ENCODE measurements around the gene PLCH2.
A peak's percentile ranks its signal among the peaks of the same experiment; 100 is the strongest.
"Not testable (repeated sequence)": the region's sequence is repeated elsewhere in the genome, so short reads cannot be mapped to it uniquely, and the experiment has no call there.

PLCH2 gene

GRCh38 chr1:2433196-2433595 is 42.9 kb upstream of the PLCH2 start:
- DNase-seq (ENCODE audit: insufficient read length) (no peak), FAIRE-seq (no peak)
- TF ChIP-seq TAF1 (IDR thresholded peaks at IDR 0.05; ENCODE audit: borderline replicate concordance, low read depth, low read length) (no peak), POLR2AphosphoS5 (IDR thresholded peaks at IDR 0.05; ENCODE audit: low read depth, low read length) (no peak), POLR2A (IDR thresholded peaks at IDR 0.05; ENCODE audit: low read depth, low read length) (no peak)

- no peak for TF ChIP-seq POLR2AphosphoS5 (IDR thresholded peaks at IDR 0.05; ENCODE audit: low read depth, low read length)
- TF ChIP-seq TAF1 (IDR thresholded peaks at IDR 0.05; ENCODE audit: borderline replicate concordance, low read depth, low read length): no peak
- no peak for TF ChIP-seq POLR2A (IDR thresholded peaks at IDR 0.05; ENCODE audit: low read depth, low read length)
- FAIRE-seq (no peak), DNase-seq (ENCODE audit: insufficient read length) (no peak)
Observed at GRCh38 chr1:2433936-2434655, 42.0 kb upstream of the PLCH2 start.

GRCh38 chr1:2435091-2435490 is 41.0 kb upstream of the PLCH2 start:
- FAIRE-seq (no peak), DNase-seq (ENCODE audit: insufficient read length) (no peak)
- TF ChIP-seq TAF1 (IDR thresholded peaks at IDR 0.05; ENCODE audit: borderline replicate concordance, low read depth, low read length) (no peak), POLR2AphosphoS5 (IDR thresholded peaks at IDR 0.05; ENCODE audit: low read depth, low read length) (no peak), POLR2A (IDR thresholded peaks at IDR 0.05; ENCODE audit: low read depth, low read length) (no peak)

GRCh38 chr1:2435746-2436355 is 40.2 kb upstream of the PLCH2 start:
- no peak for FAIRE-seq
- DNase-seq (ENCODE audit: insufficient read length): no peak
- TF ChIP-seq TAF1 (IDR thresholded peaks at IDR 0.05; ENCODE audit: borderline replicate concordance, low read depth, low read length) (no peak), POLR2AphosphoS5 (IDR thresholded peaks at IDR 0.05; ENCODE audit: low read depth, low read length) (no peak), POLR2A (IDR thresholded peaks at IDR 0.05; ENCODE audit: low read depth, low read length) (no peak)

GRCh38 chr1:2436876-2437275 is 39.2 kb upstream of the PLCH2 start:
- DNase-seq (ENCODE audit: insufficient read length): no peak
- FAIRE-seq: no peak
- TF ChIP-seq POLR2AphosphoS5 (IDR thresholded peaks at IDR 0.05; ENCODE audit: low read depth, low read length) (no peak), TAF1 (IDR thresholded peaks at IDR 0.05; ENCODE audit: borderline replicate concordance, low read depth, low read length) (no peak), POLR2A (IDR thresholded peaks at IDR 0.05; ENCODE audit: low read depth, low read length) (no peak)

- no peak for TF ChIP-seq POLR2AphosphoS5 (IDR thresholded peaks at IDR 0.05; ENCODE audit: low read depth, low read length)
- no peak for TF ChIP-seq TAF1 (IDR thresholded peaks at IDR 0.05; ENCODE audit: borderline replicate concordance, low read depth, low read length)
- no peak for TF ChIP-seq POLR2A (IDR thresholded peaks at IDR 0.05; ENCODE audit: low read depth, low read length)
- FAIRE-seq: no peak
- no peak for DNase-seq (ENCODE audit: insufficient read length)
Observed at GRCh38 chr1:2437617-2438016, 38.5 kb upstream of the PLCH2 start.

- FAIRE-seq: no peak
- no peak for TF ChIP-seq POLR2AphosphoS5 (IDR thresholded peaks at IDR 0.05; ENCODE audit: low read depth, low read length)
- TF ChIP-seq POLR2A (IDR thresholded peaks at IDR 0.05; ENCODE audit: low read depth, low read length): no peak
- no peak for TF ChIP-seq TAF1 (IDR thresholded peaks at IDR 0.05; ENCODE audit: borderline replicate concordance, low read depth, low read length)
- DNase-seq (ENCODE audit: insufficient read length): no peak
Observed at GRCh38 chr1:2438038-2438437, 38.1 kb upstream of the PLCH2 start.

GRCh38 chr1:2438641-2439040 is 37.4 kb upstream of the PLCH2 start:
- no peak for FAIRE-seq
- TF ChIP-seq POLR2AphosphoS5 (IDR thresholded peaks at IDR 0.05; ENCODE audit: low read depth, low read length): no peak
- no peak for TF ChIP-seq POLR2A (IDR thresholded peaks at IDR 0.05; ENCODE audit: low read depth, low read length)
- no peak for TF ChIP-seq TAF1 (IDR thresholded peaks at IDR 0.05; ENCODE audit: borderline replicate concordance, low read depth, low read length)
- no peak for DNase-seq (ENCODE audit: insufficient read length)

- TF ChIP-seq TAF1 (IDR thresholded peaks at IDR 0.05; ENCODE audit: borderline replicate concordance, low read depth, low read length) (no peak), POLR2A (IDR thresholded peaks at IDR 0.05; ENCODE audit: low read depth, low read length) (no peak), POLR2AphosphoS5 (IDR thresholded peaks at IDR 0.05; ENCODE audit: low read depth, low read length) (no peak)
- FAIRE-seq (no peak), DNase-seq (ENCODE audit: insufficient read length) (no peak)
Observed at GRCh38 chr1:2439369-2439768, 36.7 kb upstream of the PLCH2 start.

- DNase-seq (ENCODE audit: insufficient read length): not testable (repeated sequence)
- FAIRE-seq: peak; percentile 51
Observed at GRCh38 chr1:2440346-2440745, 35.7 kb upstream of the PLCH2 start.

- TF ChIP-seq POLR2A (IDR thresholded peaks at IDR 0.05; ENCODE audit: low read depth, low read length) (no peak), POLR2AphosphoS5 (IDR thresholded peaks at IDR 0.05; ENCODE audit: low read depth, low read length) (no peak), TAF1 (IDR thresholded peaks at IDR 0.05; ENCODE audit: borderline replicate concordance, low read depth, low read length) (no peak)
- FAIRE-seq (no peak), DNase-seq (ENCODE audit: insufficient read length) (no peak)
Observed at GRCh38 chr1:2441746-2442145, 34.3 kb upstream of the PLCH2 start.

- FAIRE-seq (no peak), DNase-seq (ENCODE audit: insufficient read length) (no peak)
- TF ChIP-seq POLR2AphosphoS5 (IDR thresholded peaks at IDR 0.05; ENCODE audit: low read depth, low read length): no peak
- TF ChIP-seq TAF1 (IDR thresholded peaks at IDR 0.05; ENCODE audit: borderline replicate concordance, low read depth, low read length): no peak
- TF ChIP-seq POLR2A (IDR thresholded peaks at IDR 0.05; ENCODE audit: low read depth, low read length): no peak
Observed at GRCh38 chr1:2442661-2443060, 33.4 kb upstream of the PLCH2 start.

Data from GM12892 (cell line).